Bone marrow (tissue), 2 donors: ENCODE measurements around the gene R3HDM1.
"Not testable (repeated sequence)": the region's sequence is repeated elsewhere in the genome, so short reads cannot be mapped to it uniquely, and the experiment has no call there.

Experiments used
- DNase-seq, 2 donors: peaks; one replicate each; lab custom pipeline; 2025; lab: John Stamatoyannopoulos, UW

R3HDM1 gene

GRCh38 chr2:135573620-135574019 lies 42.3 kb downstream of the R3HDM1 start:
- DNase-seq = no peak

GRCh38 chr2:135581282-135581681 lies 50.0 kb downstream of the R3HDM1 start:
- no peak for DNase-seq

- DNase-seq = no peak
These were observed 51.1 kb downstream of the R3HDM1 start for GRCh38 chr2:135582383-135582782.

GRCh38 chr2:135585586-135585985 lies 54.3 kb downstream of the R3HDM1 start:
- DNase-seq = no peak

GRCh38 chr2:135586148-135586547 lies 54.9 kb downstream of the R3HDM1 start:
- no peak for DNase-seq

GRCh38 chr2:135587958-135588357 lies 56.7 kb downstream of the R3HDM1 start:
- DNase-seq = no peak

- peak in 1 of 2 donors; percentile 50 for DNase-seq
These were observed 59.5 kb downstream of the R3HDM1 start for GRCh38 chr2:135590619-135591260.

GRCh38 chr2:135600915-135601314 lies 69.6 kb downstream of the R3HDM1 start:
- DNase-seq = no peak

GRCh38 chr2:135603543-135603942 lies 72.3 kb downstream of the R3HDM1 start:
- no peak for DNase-seq

- no peak for DNase-seq
These were observed 76.3 kb downstream of the R3HDM1 start for GRCh38 chr2:135607561-135607960.

GRCh38 chr2:135612319-135612718 lies 81.0 kb downstream of the R3HDM1 start:
- no peak for DNase-seq

GRCh38 chr2:135615404-135615803 lies 84.1 kb downstream of the R3HDM1 start:
- DNase-seq = no peak

GRCh38 chr2:135617501-135618015 lies 86.3 kb downstream of the R3HDM1 start:
- DNase-seq = no peak

- no peak for DNase-seq
These were observed 88.9 kb downstream of the R3HDM1 start for GRCh38 chr2:135620198-135620597.

- DNase-seq = no peak
These were observed 98.2 kb downstream of the R3HDM1 start for GRCh38 chr2:135629520-135629919.

- DNase-seq = not testable (repeated sequence)
These were observed 98.8 kb downstream of the R3HDM1 start for GRCh38 chr2:135630034-135630433.

GRCh38 chr2:135630488-135630887 lies 99.2 kb downstream of the R3HDM1 start:
- DNase-seq = no peak

- no peak for DNase-seq
These were observed 102.3 kb downstream of the R3HDM1 start for GRCh38 chr2:135633582-135633981.

GRCh38 chr2:135635212-135635835 lies 104.0 kb downstream of the R3HDM1 start:
- no peak for DNase-seq

- DNase-seq = no peak
These were observed 105.7 kb downstream of the R3HDM1 start for GRCh38 chr2:135636982-135637381.

GRCh38 chr2:135637456-135638087 lies 106.3 kb downstream of the R3HDM1 start:
- no peak for DNase-seq

GRCh38 chr2:135638825-135639224 lies 107.5 kb downstream of the R3HDM1 start:
- no peak for DNase-seq
